A549 (cell line): ENCODE data around the gene CELSR1. TPM values are rescaled to one million over a fixed set of nuclear protein-coding genes. Genes with fewer than 3 reads are reported as not detected.

Experiments used
- ATAC-seq, 2 experiments: fragments of 200-7000 bp in 1 of 2; fragments of >200 bp in 1 of 2; cut with Nextera tagmentation in 1 of 2; cut with Tn5 transposase in 1 of 2; 3 replicates each; pipeline versions ENCODE4 v1.8.0 to v1.9.1; 2018 to 2020; ENCODE audit warnings: mild to moderate bottlenecking in 1 of 2, moderate library complexity in 1 of 2
- CTCF ChIA-PET: fragments of 300-600 bp; sonication (Branson Sonifier 250); formaldehyde crosslinking; extraction: SDS; loops from one replicate; lab custom pipeline; 2021; ENCODE audit warnings: antibody characterized with exemption, inconsistent platforms; lab: Yijun Ruan, JAX
- POLR2A ChIA-PET: fragments of 350-600 bp; formaldehyde crosslinking; extraction: SDS; loops from one replicate; lab custom pipeline; 2021; ENCODE audit warnings: antibody characterized with exemption, inconsistent platforms; lab: Yijun Ruan, JAX
- DNase-seq, 2 experiments: peaks; one replicate each; pipeline versions ENCODE4 v3.0.0 to v3.0.0-alpha.2; 2011 to 2016; ENCODE audit warnings: low read depth in 1 of 2, low spot score in 1 of 2
- FAIRE-seq: peaks from 2 replicates; lab custom pipeline; 2011; peaks lifted over from hg19 to GRCh38; lab: Jason Lieb, UNC
- H3K27ac ChIP-seq, 2 experiments: fragments of >200 bp; sonication (Bioruptor Twin); formaldehyde crosslinking; 3 replicates each; pipeline ENCODE4 v1.5.1; 2016 to 2017
- H3K4me1 ChIP-seq: fragments of >200 bp; sonication (Bioruptor Twin); formaldehyde crosslinking; 3 replicates; pipeline ENCODE4 v1.6.1; 2016
- H3K4me2 ChIP-seq: fragments of >200 bp; sonication (Bioruptor Twin); formaldehyde crosslinking; 3 replicates; pipeline ENCODE4 v1.6.1; 2016
- H3K4me3 ChIP-seq: fragments of >200 bp; sonication (Bioruptor Twin); formaldehyde crosslinking; 3 replicates; pipeline ENCODE4 v1.5.1; 2016
- H3K9me3 ChIP-seq: fragments of >200 bp; sonication (Bioruptor Twin); formaldehyde crosslinking; 3 replicates; pipeline ENCODE4 v1.6.1; 2016
- ATOH8 ChIP-seq: fragments of 250-450 bp; sonication (Bioruptor Pico); IDR thresholded peaks from 2 replicates; pipeline ENCODE4 v1.5.0; 2020; ENCODE audit warnings: low read depth, mild to moderate bottlenecking, moderate library complexity
- BCL3 ChIP-seq: fragments of >200 bp; sonication (Bioruptor Twin); formaldehyde crosslinking; IDR thresholded peaks from 3 replicates; pipeline ENCODE4 v1.6.1; 2016
- CBX2 ChIP-seq: fragments of 200-600 bp; sonication (generic); IDR thresholded peaks from 2 replicates; pipeline ENCODE4 v1.6.1; 2016; ENCODE audit warnings: low read depth, mild to moderate bottlenecking, borderline replicate concordance
- CBX8 ChIP-seq: fragments of 200-600 bp; sonication (generic); IDR thresholded peaks from 2 replicates; pipeline ENCODE4 v1.6.1; 2016
- CEBPB ChIP-seq, 2 experiments: fragments of >200 bp in 1 of 2; sonication (Bioruptor Twin) in 1 of 2; formaldehyde crosslinking in 1 of 2; IDR thresholded peaks; 2 replicates each; pipeline ENCODE4 v1.6.1; 2012 to 2016
- EP300 ChIP-seq, 2 experiments: fragments of >200 bp; sonication (Bioruptor Twin); formaldehyde crosslinking; IDR thresholded peaks; 2 replicates in 1 of 2; 3 replicates in 1 of 2; pipeline ENCODE4 v1.6.1; 2016 to 2017
- FOSB ChIP-seq: fragments of 250-450 bp; sonication (Bioruptor Pico); IDR thresholded peaks from 2 replicates; pipeline ENCODE4 v1.5.0; 2020; ENCODE audit warnings: mild to moderate bottlenecking, moderate library complexity
- FOXS1 ChIP-seq: fragments of 250-450 bp; sonication (Bioruptor Pico); IDR thresholded peaks from 2 replicates; pipeline ENCODE4 v1.5.0; 2020; ENCODE audit warnings: mild to moderate bottlenecking, moderate library complexity
- GATA3 ChIP-seq: IDR thresholded peaks from 2 replicates; pipeline ENCODE4 v1.6.1; 2012; ENCODE audit warnings: borderline replicate concordance
- HOXB5 ChIP-seq: fragments of 250-450 bp; sonication (Bioruptor Pico); IDR thresholded peaks from 2 replicates; pipeline ENCODE4 v1.5.0; 2020; ENCODE audit warnings: mild to moderate bottlenecking, moderate library complexity
- JUNB ChIP-seq: fragments of >200 bp; sonication (Bioruptor Twin); formaldehyde crosslinking; IDR thresholded peaks from 2 replicates; pipeline ENCODE4 v1.6.1; 2016
- KDM5A ChIP-seq: fragments of 200-600 bp; sonication (generic); IDR thresholded peaks from 2 replicates; pipeline ENCODE4 v1.6.1; 2016; ENCODE audit warnings: antibody characterized with exemption, mild to moderate bottlenecking
- MAX ChIP-seq: IDR thresholded peaks from 2 replicates; pipeline ENCODE4 v1.6.1; 2012
- NR3C1 ChIP-seq: fragments of >200 bp; sonication (Bioruptor Twin); formaldehyde crosslinking; IDR thresholded peaks from 3 replicates; pipeline ENCODE4 v1.6.1; 2017
- PBX3 ChIP-seq: IDR thresholded peaks from 2 replicates; pipeline ENCODE4 v1.6.1; 2012
- PHF8 ChIP-seq: fragments of 200-600 bp; sonication (generic); IDR thresholded peaks from 2 replicates; pipeline ENCODE4 v1.6.1; 2016; ENCODE audit warnings: low read depth, mild to moderate bottlenecking, antibody characterized with exemption, moderate library complexity, borderline replicate concordance
- POLR2A ChIP-seq: IDR thresholded peaks from 2 replicates; pipeline ENCODE4 v1.6.1; 2012; ENCODE audit warnings: mild to moderate bottlenecking, low read length
- RAD21 ChIP-seq, 2 experiments: fragments of >200 bp in 1 of 2; sonication (Bioruptor Twin) in 1 of 2; formaldehyde crosslinking in 1 of 2; IDR thresholded peaks in 1 of 2; conservative IDR thresholded peaks in 1 of 2; 2 replicates in 1 of 2; 3 replicates in 1 of 2; pipeline ENCODE4 v1.6.1; 2012 to 2018; ENCODE audit warnings: inconsistent platforms in 1 of 2
- RARB ChIP-seq: fragments of 250-450 bp; sonication (Bioruptor Pico); IDR thresholded peaks from 2 replicates; pipeline ENCODE4 v1.8.0; 2021; ENCODE audit warnings: mild to moderate bottlenecking, moderate library complexity
- RCOR1 ChIP-seq: fragments of 150-350 bp; IDR thresholded peaks from 2 replicates; pipeline ENCODE4 v1.6.1; 2014; ENCODE audit warnings: antibody characterized with exemption, low read length, low read depth
- TP53 ChIP-seq: fragments of 250-450 bp; sonication (Bioruptor Pico); IDR thresholded peaks from 2 replicates; pipeline ENCODE4 v1.5.0; 2021; ENCODE audit warnings: mild to moderate bottlenecking, moderate library complexity
- ZC3H11A ChIP-seq: fragments of 450-650 bp; IDR thresholded peaks from 2 replicates; pipeline ENCODE4 v1.6.1; 2014; ENCODE audit warnings: antibody characterized with exemption, mild to moderate bottlenecking
- WGBS: methylation state at CpG from one replicate; pipeline ENCODE4 v1.1.6; 2017; ENCODE audit errors: missing lambda C conversion rate; 5-methylcytosine and 5-hydroxymethylcytosine counted together
- polyA plus RNA-seq, 4 experiments: library from polyadenylated mRNA; depleted of rRNA in 3 of 4; stranded (reverse); fragments of >200 nt; fragmentation: RNase III in 1 of 4; extraction: RNeasy Plus Mini Kit Qiagen cat#74134 plus additional on column Dnase treatment in 1 of 4; gene quantifications; 2 replicates in 3 of 4; 3 replicates in 1 of 4; pipeline ENCODE4 v1.2.3, GENCODE V29; 2011 to 2017
- TF ChIP-seq, protein P1 (sequence below): fragments of >200 bp; sonication (Bioruptor Twin); formaldehyde crosslinking; IDR thresholded peaks from 3 replicates; pipeline ENCODE4 v1.5.1; 2016
- TF ChIP-seq, protein P2 (sequence below): IDR thresholded peaks from 2 replicates; pipeline ENCODE4 v1.6.1; 2012; ENCODE audit warnings: low read depth, borderline replicate concordance
- TF ChIP-seq, protein P3 (sequence below): fragments of >200 bp; sonication (Bioruptor Twin); formaldehyde crosslinking; IDR thresholded peaks from 2 replicates; pipeline ENCODE4 v1.6.1; 2016

The CELSR1 gene
- polyA plus RNA-seq, 2 of the 4 experiments (the other 2 are of a cell fraction): 15.3 to 31.8 TPM

DNA sequence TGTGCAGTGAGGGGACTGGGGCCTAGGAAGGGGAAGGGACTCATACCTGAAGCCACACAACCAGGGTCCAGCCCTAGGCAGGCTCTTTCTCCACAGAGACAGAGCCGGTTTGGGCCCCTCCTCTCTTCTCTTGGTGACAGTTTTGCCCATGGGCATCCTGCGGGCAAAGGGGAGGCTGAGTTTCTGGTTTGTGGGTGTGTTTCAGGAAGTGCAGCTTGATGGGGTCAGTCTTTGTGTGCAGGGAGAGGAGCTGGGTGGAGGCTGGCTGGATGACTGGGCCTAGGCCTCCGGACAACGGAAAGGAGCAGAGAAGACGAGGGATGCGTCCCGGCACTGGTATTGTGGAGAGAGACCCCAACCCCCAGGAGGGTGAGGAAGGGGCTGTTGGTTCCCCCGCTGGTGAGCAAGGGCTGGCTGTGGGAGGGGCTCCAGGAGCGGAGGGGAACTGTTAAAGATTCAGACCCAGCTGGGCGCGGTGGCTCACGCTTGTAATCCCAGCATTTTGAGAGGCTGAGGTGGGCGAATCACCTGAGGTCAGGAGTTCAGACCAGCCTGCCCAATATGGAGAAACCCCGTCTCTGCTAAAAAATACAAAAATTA is 23.4 kb upstream of the CELSR1 start:
- no peak overlapping the region for H3K4me3 ChIP-seq
- ATAC-seq: no peak
- no peak for DNase-seq
- FAIRE-seq: no peak
- POLR2A ChIA-PET: no interaction called here
- H3K27ac ChIP-seq: no peak overlapping the region
- TF ChIP-seq, protein P1, sequence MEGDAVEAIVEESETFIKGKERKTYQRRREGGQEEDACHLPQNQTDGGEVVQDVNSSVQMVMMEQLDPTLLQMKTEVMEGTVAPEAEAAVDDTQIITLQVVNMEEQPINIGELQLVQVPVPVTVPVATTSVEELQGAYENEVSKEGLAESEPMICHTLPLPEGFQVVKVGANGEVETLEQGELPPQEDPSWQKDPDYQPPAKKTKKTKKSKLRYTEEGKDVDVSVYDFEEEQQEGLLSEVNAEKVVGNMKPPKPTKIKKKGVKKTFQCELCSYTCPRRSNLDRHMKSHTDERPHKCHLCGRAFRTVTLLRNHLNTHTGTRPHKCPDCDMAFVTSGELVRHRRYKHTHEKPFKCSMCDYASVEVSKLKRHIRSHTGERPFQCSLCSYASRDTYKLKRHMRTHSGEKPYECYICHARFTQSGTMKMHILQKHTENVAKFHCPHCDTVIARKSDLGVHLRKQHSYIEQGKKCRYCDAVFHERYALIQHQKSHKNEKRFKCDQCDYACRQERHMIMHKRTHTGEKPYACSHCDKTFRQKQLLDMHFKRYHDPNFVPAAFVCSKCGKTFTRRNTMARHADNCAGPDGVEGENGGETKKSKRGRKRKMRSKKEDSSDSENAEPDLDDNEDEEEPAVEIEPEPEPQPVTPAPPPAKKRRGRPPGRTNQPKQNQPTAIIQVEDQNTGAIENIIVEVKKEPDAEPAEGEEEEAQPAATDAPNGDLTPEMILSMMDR: no peak
- TF ChIP-seq PHF8: no peak
- TF ChIP-seq, protein P2, sequence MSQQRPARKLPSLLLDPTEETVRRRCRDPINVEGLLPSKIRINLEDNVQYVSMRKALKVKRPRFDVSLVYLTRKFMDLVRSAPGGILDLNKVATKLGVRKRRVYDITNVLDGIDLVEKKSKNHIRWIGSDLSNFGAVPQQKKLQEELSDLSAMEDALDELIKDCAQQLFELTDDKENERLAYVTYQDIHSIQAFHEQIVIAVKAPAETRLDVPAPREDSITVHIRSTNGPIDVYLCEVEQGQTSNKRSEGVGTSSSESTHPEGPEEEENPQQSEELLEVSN: no peak
- no peak for TF ChIP-seq RCOR1
- TF ChIP-seq MAX: no peak
- H3K9me3 ChIP-seq: peaks cover 8% of the 10 kb centered on the region; the same call in 1 of the 3 replicates
- CTCF ChIA-PET: no interaction called here
- no peak overlapping the region for H3K4me2 ChIP-seq
- H3K4me1 ChIP-seq: peaks cover 13% of the 10 kb centered on the region
- 89% methylated on average over 13 of the region's 14 CpGs for WGBS

GRCh38 chr22:46557736-46558480 is 20.5 kb upstream of the CELSR1 start:
- peaks cover 14% of the 10 kb centered on the region; the same call in 1 of the 3 replicates for H3K9me3 ChIP-seq
- H3K27ac ChIP-seq: no peak overlapping the region
- ChIA-PET POLR2A (no interaction called here), CTCF (interaction anchor here (0.7 to 1.8 kb wide), 5 partner anchors 10 to 190 kb away, joined by 3 to 6 read pairs (median 4); no protein-coding TSS in a partner anchor)
- no peak overlapping the region for H3K4me3 ChIP-seq
- WGBS: 52% methylated on average over 5 of the region's 8 CpGs
- ATAC-seq: no peak
- FAIRE-seq: no peak
- DNase-seq: no peak
- H3K4me2 ChIP-seq: no peak overlapping the region
- TF ChIP-seq FOXS1 (CRISPR knock-in tag): no peak
- TF ChIP-seq RAD21 (conservative IDR thresholded peaks at IDR 0.05 in 1 of 2, IDR thresholded peaks at IDR 0.05 in 1 of 2): no peak
- no peak for TF ChIP-seq BCL3
- TF ChIP-seq CBX8: no peak
- no peak for TF ChIP-seq NR3C1
- no peak for TF ChIP-seq TP53 (CRISPR knock-in tag)
- TF ChIP-seq RARB (CRISPR knock-in tag): no peak
- no peak for TF ChIP-seq FOSB
- TF ChIP-seq ATOH8 (CRISPR knock-in tag): no peak
- no peak for TF ChIP-seq GATA3
- TF ChIP-seq CEBPB (IDR thresholded peaks at IDR 0.05): no peak
- no peak for TF ChIP-seq KDM5A
- H3K4me1 ChIP-seq: no peaks in the 10 kb centered on the region

DNA sequence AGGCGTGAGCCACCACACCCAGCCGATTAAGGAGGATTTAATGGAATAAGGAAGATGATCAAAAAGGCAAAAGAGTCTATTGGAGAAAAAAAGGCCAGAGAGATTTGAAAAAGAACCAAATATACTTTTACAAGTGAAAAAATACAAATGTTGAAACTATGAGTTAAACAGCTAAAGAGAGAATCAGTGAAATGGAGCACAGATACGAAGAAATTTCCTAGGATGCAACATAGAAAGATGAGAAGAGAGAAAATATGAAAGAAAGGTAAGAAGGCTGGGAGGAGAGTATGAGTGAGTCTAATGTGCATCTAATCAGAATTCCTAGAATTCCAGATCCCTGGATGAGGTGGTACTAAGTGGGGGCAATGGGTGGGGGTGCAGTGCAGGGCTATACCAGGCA is 19.4 kb upstream of the CELSR1 start:
- H3K27ac ChIP-seq: no peak overlapping the region
- ChIA-PET CTCF (interaction anchor here (1.5 to 3.1 kb wide), 3 partner anchors 9 to 189 kb away, joined by 4 to 14 read pairs (median 4); no protein-coding TSS in a partner anchor), POLR2A (no interaction called here)
- FAIRE-seq: no peak
- no peak overlapping the region for H3K4me2 ChIP-seq
- H3K9me3 ChIP-seq: peaks cover 17% of the 10 kb centered on the region; the same call in 1 of the 3 replicates
- DNase-seq: no peak
- 61% methylated on average over 3 of the region's 3 CpGs for WGBS
- H3K4me3 ChIP-seq: no peak overlapping the region
- no peak for ATAC-seq
- H3K4me1 ChIP-seq: no peaks in the 10 kb centered on the region
- no peak for TF ChIP-seq HOXB5 (CRISPR knock-in tag)
- no peak for TF ChIP-seq POLR2A
- TF ChIP-seq ZC3H11A: no peak
- TF ChIP-seq, protein P1: no peak
- no peak for TF ChIP-seq RARB (CRISPR knock-in tag)
- TF ChIP-seq JUNB: no peak
- TF ChIP-seq PBX3: no peak
- no peak for TF ChIP-seq FOSB
- TF ChIP-seq CBX2: no peak
- TF ChIP-seq, protein P3, sequence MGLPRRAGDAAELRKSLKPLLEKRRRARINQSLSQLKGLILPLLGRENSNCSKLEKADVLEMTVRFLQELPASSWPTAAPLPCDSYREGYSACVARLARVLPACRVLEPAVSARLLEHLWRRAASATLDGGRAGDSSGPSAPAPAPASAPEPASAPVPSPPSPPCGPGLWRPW: no peak
- TF ChIP-seq EP300 (IDR thresholded peaks at IDR 0.05): no peak
